A673 (cell line): ENCODE data around the gene AMOTL1. TPM values are rescaled to one million over a fixed set of nuclear protein-coding genes. Genes with fewer than 3 reads are reported as not detected.
"Not testable (repeated sequence)": the region's sequence is repeated elsewhere in the genome, so short reads cannot be mapped to it uniquely, and the experiment has no call there.

Source experiments
- BruUV-seq: library from RNA; stranded (reverse); fragments of 400-500 nt; replicated peaks from 2 replicates; lab custom pipeline; 2021; lab: Mats Ljungman, UMichigan
- CTCF ChIA-PET: fragments of 300-600 bp; sonication (Branson Sonifier 250); formaldehyde crosslinking; loops from one replicate; lab custom pipeline; 2022; ENCODE audit warnings: antibody characterized with exemption; lab: Charles Lee
- POLR2A ChIA-PET: fragments of 300-600 bp; sonication (Branson Sonifier 250); formaldehyde crosslinking; loops from one replicate; lab custom pipeline; 2022; ENCODE audit warnings: antibody characterized with exemption; ENCODE audit not compliant: low non-redundant PET; lab: Charles Lee
- DNase-seq: peaks from one replicate; pipeline ENCODE4 v3.0.0-alpha.2; 2015; ENCODE audit warnings: low spot score
- H3K27ac ChIP-seq: fragments of 200-600 bp; sonication (generic); 2 replicates; pipeline ENCODE4 v1.5.1; 2016; ENCODE audit warnings: mixed run types, low read depth, mild to moderate bottlenecking, mixed read lengths, antibody characterized with exemption, low read length; ENCODE audit not compliant: poor library complexity, severe bottlenecking
- H3K27me3 ChIP-seq: fragments of 200-600 bp; sonication (generic); replicated peaks from 2 replicates; pipeline ENCODE4 v1.6.1; 2017; ENCODE audit warnings: mixed run types, low read depth, mild to moderate bottlenecking, mixed read lengths, antibody characterized with exemption, low read length; ENCODE audit not compliant: insufficient read depth, poor library complexity
- H3K36me3 ChIP-seq: fragments of 200-600 bp; sonication (generic); 2 replicates; pipeline ENCODE4 v1.6.1; 2016; ENCODE audit warnings: mixed run types, mild to moderate bottlenecking, mixed read lengths, antibody characterized with exemption, low read length; ENCODE audit not compliant: insufficient read depth, poor library complexity, severe bottlenecking
- H3K4me1 ChIP-seq: fragments of 200-600 bp; sonication (generic); 2 replicates; pipeline ENCODE4 v1.6.1; 2017; ENCODE audit warnings: mixed run types, mild to moderate bottlenecking, mixed read lengths, antibody characterized with exemption, low read length; ENCODE audit not compliant: insufficient read depth, poor library complexity, severe bottlenecking
- H3K4me3 ChIP-seq: fragments of 200-600 bp; sonication (generic); 2 replicates; pipeline ENCODE4 v1.5.1; 2016; ENCODE audit warnings: low read depth, mixed run types, mild to moderate bottlenecking, mixed read lengths, low read length; ENCODE audit not compliant: poor library complexity, severe bottlenecking
- H3K9me3 ChIP-seq: fragments of 200-600 bp; sonication (generic); 2 replicates; pipeline ENCODE4 v1.6.1; 2016; ENCODE audit warnings: mixed run types, low read depth, mild to moderate bottlenecking, mixed read lengths, antibody characterized with exemption, low read length; ENCODE audit not compliant: poor library complexity, severe bottlenecking
- CTCF ChIP-seq: fragments of 300-800, 200-600 bp; sonication (generic); conservative IDR thresholded peaks from 2 replicates; pipeline ENCODE4 v1.5.1; 2017; ENCODE audit warnings: low read depth, mild to moderate bottlenecking, antibody characterized with exemption, low read length, moderate library complexity, mixed read lengths
- EZH2 ChIP-seq: fragments of 200-600 bp; sonication (generic); IDR thresholded peaks from 2 replicates; pipeline ENCODE4 v1.6.1; 2017; ENCODE audit warnings: borderline replicate concordance, low read depth, mild to moderate bottlenecking, mixed read lengths, antibody characterized with exemption, low read length; ENCODE audit not compliant: poor library complexity, severe bottlenecking
- intact Hi-C: fragments of 100-400 bp; cut with micrococcal nuclease; formaldehyde crosslinking; loops from one replicate; pipeline ENCODE4 v1.10.0; 2022; ENCODE audit not compliant: unreplicated experiment
- total RNA-seq: library from RNA; stranded (reverse); gene quantifications from 2 replicates; pipeline ENCODE4 v1.2.3, GENCODE V29; 2021

Gene AMOTL1
- total RNA-seq, 1 experiment from 2014 or later = 68.5 TPM

- ChIA-PET POLR2A (no interaction called here), CTCF (no interaction called here)
- Histone ChIP-seq H3K36me3 (no peaks in the 10 kb centered on the region), H3K27ac (peak overlapping the region; percentile 22), H3K9me3 (no peaks in the 10 kb centered on the region), H3K4me3 (no peak overlapping the region), H3K27me3 (no peaks in the 10 kb centered on the region), H3K4me1 (peaks cover 56% of the 10 kb centered on the region)
- intact Hi-C loops = loop anchor here (5.0 kb wide), 1 partner anchor 87 kb away; no protein-coding TSS in a partner anchor
- no TSS peak for BruUV-seq
- TF ChIP-seq EZH2 (no peak), CTCF (no peak)
- no peak for DNase-seq
Observed at GRCh38 chr11:94790661-94791180, 22.6 kb downstream of the AMOTL1 start.

- intact Hi-C loops = loop anchor here (5.0 kb wide), 1 partner anchor 86 kb away; no protein-coding TSS in a partner anchor
- ChIA-PET POLR2A (interaction anchor here (0.5 kb wide), 1 partner anchor 186 kb away, joined by 4 read pairs; no protein-coding TSS in a partner anchor), CTCF (no interaction called here)
- Histone ChIP-seq H3K27ac (peak overlapping the region; percentile 22), H3K27me3 (no peaks in the 10 kb centered on the region), H3K36me3 (no peaks in the 10 kb centered on the region), H3K9me3 (no peaks in the 10 kb centered on the region), H3K4me3 (no peak overlapping the region), H3K4me1 (peaks cover 56% of the 10 kb centered on the region)
- TF ChIP-seq EZH2 (no peak), CTCF (no peak)
- BruUV-seq = no TSS peak
- DNase-seq = no peak
Observed at GRCh38 chr11:94791216-94791889, 23.2 kb downstream of the AMOTL1 start.

DNA sequence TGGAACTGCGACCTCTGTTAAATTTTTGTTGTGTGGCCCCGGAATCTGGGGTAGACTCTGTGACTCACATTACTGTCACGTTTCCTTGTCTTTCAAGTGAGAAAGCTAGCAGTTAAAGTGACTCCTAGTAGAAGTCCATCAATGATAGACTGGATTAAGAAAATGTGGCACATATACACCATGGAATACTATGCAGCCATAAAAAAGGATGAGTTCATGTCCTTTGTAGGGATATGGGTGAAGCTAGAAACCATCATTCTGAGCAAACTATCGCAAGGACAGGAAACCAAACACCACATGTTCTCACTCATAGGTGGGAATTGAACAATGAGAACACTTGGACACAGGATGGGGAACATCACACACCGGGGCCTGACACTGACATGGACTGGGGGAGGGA is 23.8 kb downstream of the AMOTL1 start:
- H3K4me3 ChIP-seq, POLR2A ChIA-PET, H3K9me3 ChIP-seq, H3K27ac ChIP-seq, H3K36me3 ChIP-seq, CTCF ChIA-PET, H3K27me3 ChIP-seq, DNase-seq, BruUV-seq: not testable (repeated sequence)
- intact Hi-C loops = loop anchor here (5.0 kb wide), 1 partner anchor 85 kb away; no protein-coding TSS in a partner anchor
- peaks cover 51% of the 10 kb centered on the region for H3K4me1 ChIP-seq
